GM18499 (cell line): ENCODE measurements around the gene TRAK2.
"Not testable (repeated sequence)": the region's sequence is repeated elsewhere in the genome, so short reads cannot be mapped to it uniquely, and the experiment has no call there.

Experiments used
- ATAC-seq: cut with Tn5 transposase; IDR thresholded peaks from one replicate; pipeline ENCODE4 v1.9.1; 2021; ENCODE audit warnings: moderate number of reproducible peaks; ENCODE audit not compliant: insufficient read depth, unreplicated experiment

TRAK2 gene

DNA sequence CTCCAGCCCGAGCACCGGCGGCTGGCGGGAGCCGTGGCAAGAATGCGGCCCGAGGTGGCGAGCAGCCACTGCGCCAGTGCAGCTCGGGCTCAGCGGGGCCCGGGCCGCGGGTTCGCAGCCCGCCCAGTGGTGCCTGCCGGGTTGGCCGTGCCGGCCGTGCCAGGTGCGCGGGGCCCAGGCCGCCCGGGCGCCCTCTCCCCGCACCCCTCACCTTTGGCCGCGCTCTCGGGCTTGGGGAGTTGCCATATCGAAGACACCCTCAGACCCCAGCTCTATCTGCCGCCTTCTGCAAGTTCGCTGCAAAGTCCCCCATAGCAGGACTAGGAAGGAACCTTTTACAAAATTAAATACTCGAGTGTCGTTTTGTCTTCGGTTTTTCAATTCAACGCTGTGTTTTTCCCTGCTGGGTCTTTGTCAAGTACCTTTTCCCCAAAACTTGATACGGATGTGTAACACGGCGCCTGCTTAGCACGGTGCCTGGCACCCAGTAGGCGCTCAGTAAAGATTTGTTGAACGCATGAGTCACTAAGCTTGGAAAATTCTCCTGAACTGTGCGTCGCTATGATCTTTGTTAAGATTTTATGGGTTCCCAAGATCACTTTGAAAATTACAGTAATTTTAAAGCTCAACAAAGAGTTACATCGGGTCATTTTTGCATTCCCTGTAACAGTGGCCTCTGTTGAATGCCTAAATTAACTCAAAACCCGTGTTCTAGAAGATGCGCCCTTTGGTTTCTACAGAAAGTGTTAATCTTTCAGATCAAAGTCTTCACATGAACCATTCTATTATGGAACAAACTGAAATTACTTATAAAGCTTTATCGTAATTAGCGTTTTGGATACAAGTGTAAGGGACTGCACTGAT, 1.0 kb upstream of the TRAK2 start:
- ATAC-seq, result no peak

GRCh38 chr2:201450954-201451291, 335 bp downstream of the TRAK2 start:
- peak; percentile 22 for ATAC-seq

DNA sequence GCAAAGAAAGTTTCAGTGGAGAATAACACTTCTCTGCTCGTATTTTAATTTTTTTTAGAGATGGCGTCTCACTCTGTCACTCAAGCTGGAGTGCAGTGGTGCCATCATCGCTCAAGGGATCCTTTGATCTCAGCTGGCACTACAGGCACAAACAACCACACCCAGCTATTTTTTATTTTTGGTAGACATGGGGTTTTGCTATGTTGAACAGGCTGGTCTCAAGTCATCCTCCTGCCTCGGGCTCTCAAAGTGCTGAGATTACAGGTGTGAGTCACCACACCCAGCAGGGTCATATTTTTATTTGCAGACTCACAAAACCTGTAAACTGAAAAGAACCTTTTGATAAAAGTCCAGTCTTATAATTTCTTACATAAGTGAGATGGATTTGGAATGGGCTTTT, 2.6 kb downstream of the TRAK2 start:
- ATAC-seq, result no peak

GRCh38 chr2:201448061-201448460, 3.2 kb downstream of the TRAK2 start:
- ATAC-seq, result no peak

DNA sequence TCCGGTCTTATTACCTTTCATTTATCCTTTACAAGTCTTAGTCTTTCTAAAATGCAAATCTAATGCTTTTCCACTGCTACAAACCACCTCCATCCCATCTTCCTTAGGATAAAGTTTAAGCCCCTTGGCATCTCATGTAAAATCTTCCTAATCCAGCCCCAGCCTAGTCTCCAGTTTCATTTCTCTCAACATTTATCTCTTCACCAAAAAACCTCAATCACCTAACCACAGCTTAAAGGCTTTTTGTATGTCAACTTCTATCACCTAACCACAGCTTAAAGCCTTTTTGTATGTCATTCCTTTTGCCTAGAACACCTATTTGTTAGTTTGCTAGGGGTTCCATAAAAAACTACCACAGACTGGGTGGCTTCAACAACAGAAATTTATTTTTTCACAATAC, 4.2 kb downstream of the TRAK2 start:
- no peak for ATAC-seq

- no peak for ATAC-seq
Observed at GRCh38 chr2:201444746-201445465, 6.4 kb downstream of the TRAK2 start.

DNA sequence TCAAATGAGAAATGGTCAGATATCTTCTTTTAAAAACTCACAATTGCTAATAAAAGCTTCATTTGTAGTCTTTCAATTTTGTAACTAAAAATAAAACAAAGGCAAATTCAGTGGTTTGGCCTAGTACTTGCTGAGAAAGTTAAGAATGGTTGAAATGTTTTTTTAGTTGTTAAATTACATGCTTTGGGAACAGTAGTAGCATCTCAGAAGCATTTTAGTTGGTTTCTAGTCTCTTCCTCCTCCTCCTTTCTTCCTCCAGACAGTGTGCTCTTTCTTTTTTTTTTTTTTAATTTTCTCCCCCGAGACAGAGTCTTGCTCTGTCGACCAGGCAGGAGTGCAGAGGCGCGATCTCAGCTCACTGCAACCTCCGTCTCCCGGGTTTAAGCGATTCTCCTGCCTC, 9.8 kb downstream of the TRAK2 start:
- no peak for ATAC-seq

DNA sequence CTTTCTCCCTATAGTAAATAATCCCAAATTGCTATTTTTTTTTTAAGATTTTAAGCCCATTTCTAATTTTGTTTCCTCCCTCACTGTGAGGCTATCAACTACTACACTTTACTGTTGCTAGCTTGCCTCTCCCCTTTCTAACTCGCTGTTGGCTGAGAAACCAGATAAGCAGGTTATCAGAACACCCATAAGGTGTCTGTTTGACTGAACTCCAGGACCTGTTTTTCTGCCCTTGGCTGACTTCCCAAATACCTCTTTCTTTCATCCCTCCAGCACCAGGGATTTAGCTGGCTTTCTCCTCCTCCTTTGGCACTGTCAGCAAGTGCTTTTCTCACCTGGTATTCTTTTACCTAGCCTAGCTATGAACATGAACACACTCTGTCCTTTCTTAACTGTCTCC, 11.1 kb downstream of the TRAK2 start:
- ATAC-seq, result no peak

DNA sequence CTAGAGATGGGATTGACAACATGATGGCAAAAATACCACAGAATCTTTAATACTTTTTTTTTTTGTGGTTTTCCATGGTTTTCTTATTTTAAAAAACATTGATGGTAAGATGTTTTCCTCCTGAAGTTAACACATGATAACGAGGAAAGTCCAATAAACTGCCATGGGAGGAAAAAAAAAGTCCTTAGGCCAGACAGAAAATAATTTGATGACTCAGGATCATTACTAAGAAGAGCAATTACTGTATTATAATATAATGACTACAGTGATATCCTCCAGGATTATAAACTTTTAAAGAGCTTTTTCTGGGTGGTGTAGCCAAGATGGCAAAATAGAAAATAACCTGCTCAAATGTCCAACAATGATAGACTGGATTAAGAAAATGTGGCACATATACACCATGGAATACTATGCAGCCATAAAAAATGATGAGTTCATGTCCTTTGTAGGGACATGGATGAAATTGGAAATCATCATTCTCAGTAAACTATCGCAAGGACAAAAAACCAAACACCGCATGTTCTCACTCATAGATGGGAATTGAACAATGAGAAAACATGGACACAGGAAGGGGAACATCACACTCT, 11.8 kb downstream of the TRAK2 start:
- ATAC-seq, result not testable (repeated sequence)

- ATAC-seq, result no peak
Observed at GRCh38 chr2:201436141-201436540, 15.1 kb downstream of the TRAK2 start.

DNA sequence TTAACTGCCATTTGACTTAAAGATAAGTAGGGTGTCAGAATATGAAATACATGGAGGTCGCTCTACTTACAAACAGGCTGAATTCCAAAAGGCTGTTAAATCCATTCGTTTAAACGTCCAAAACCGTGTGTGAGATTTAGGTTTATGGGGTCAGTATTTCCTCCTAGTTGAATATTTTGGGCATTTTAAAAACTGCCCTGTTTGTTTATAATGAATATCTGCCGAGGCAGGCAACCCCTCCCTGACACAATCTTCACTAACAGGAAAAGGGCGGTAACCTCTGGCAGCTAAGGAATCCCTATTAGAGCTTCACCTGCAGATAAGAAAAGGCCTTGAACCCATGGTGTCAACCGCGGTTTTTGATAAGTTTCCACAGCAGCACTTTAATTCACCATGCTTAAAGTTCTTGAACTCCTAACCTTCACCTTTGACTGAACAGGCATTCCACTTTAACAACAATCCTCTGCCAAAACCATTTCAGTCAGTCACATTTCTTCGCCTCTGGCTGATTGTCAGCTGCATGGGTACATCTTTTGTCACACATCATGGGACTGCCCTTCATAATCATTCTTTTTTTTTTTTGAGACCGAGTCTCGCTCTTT, 17.8 kb downstream of the TRAK2 start:
- ATAC-seq, result no peak

GRCh38 chr2:201432621-201433393, 18.5 kb downstream of the TRAK2 start:
- ATAC-seq, result no peak

DNA sequence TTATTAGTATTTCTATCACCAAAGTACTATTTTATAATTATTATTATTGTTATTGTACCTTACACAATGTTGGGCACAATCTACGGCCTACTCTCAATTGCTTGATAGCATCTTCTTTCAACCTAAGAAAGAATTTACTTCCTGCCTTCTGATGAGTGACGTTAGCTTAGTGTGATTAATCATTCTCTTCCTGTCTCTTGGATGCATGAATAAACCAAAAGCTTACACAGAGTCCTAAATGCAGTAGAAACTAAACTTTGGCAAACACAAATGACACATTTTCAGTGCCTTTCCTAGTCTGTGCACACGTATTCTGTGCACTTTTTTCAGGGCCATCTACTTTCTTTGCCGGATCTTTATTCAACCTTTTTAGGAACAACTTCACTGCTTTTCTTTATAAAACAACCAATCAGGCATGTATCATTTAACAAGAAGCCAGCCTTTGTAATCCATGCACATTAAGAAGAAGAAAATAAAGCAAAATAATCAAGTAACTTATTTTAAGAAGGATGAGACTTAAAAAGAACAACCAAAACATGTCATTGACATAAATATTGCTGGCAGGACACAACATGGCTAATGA, 19.1 kb downstream of the TRAK2 start:
- ATAC-seq, result no peak

DNA sequence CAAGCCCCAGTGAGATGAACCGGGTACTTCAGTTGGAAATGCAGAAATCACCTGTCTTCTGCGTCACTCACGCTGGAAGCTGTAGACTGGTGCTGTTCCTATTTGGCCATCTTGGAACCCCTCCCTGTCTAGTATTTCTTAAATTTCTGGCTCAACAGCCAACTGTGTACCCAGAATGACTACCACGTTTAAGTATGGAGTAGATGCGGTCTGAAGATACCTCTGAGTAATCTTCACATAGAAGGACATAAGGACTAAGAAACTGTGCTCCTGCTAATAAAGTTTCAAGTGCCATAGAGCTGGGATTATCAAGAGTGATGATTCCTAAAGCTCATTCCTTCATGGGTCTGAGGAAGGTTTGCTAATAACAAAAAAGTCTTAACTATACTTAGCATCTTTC, 20.4 kb downstream of the TRAK2 start:
- no peak for ATAC-seq

DNA sequence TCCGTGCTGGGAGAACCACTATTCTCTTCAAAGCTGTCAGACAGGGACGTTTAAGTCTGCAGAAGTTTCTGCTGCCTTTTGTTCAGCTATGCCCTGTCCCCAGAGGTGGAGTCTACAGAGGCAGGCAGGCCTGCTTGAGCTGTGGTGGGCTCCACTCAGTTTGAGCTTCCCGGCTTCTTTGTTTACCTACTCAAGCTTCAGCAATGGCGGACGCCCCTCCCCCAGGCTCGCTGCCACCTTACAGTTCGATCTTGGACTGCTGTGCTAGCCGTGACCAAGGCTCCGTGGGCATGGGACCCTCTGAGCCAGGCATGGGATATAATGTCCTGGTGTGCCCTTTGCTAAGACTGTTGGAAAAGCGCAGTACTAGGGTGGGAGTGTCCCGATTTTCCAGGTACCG, 20.9 kb downstream of the TRAK2 start:
- not testable (repeated sequence) for ATAC-seq

DNA sequence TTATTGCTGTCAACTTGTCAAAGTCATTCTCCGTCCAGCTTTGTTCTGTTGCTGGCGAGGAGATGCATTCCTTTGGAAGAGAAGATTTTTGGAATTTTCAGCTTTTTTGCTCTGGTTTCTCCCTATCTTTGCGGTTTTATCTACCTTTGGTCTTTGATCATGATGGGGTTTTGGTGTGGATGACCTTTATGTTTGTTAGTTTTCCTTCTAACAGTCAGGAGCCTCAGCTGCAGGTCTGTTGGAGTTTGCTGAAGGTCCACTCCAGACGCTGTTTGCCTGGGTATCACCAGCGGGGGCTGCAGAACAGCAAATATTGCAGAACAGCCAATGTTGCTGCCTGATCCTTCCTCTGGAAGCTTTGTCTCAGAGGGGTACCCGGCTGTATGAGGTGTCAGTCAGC, 21.4 kb downstream of the TRAK2 start:
- ATAC-seq, result not testable (repeated sequence)

- not testable (repeated sequence) for ATAC-seq
Observed at GRCh38 chr2:201428366-201428765, 22.9 kb downstream of the TRAK2 start.

- no peak for ATAC-seq
Observed at GRCh38 chr2:201425952-201426351, 25.3 kb downstream of the TRAK2 start.

DNA sequence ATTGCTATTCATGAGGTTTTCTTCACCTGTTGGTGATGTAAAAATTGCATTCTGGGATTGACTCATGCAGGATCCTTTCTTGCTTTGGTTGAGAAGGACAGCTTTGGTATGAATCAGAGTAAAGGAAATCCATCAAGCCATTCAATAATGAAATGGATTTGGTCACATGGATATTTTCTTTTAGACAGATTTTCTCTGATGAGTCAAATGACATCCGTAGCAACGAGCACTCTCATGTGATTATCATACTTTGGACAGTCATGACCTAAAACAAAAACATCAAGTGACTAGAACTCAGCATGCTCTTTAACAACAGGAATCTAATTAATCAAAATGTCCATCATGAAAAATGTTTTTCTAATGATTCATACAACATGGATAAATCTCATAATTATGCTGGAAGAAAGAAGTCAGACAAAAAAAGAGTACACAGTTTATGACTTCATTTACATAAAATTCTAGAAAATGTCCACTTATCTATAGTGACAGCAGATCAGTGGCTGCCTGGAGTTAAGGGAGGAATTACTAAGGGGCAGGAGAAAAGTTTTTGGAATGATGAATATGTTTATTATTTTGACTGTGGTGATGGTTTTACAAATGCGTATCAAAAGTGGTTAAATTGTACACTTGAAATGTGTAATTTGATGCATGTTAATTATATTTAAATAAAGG, 30.7 kb downstream of the TRAK2 start:
- no peak for ATAC-seq
